Keratinocyte (primary cell): Measurements from ENCODE around the gene ACP6.

Experiments
- CTCF ChIP-seq, 3 experiments: IDR thresholded peaks in 1 of 3; conservative IDR thresholded peaks in 1 of 3; optimal IDR thresholded peaks in 1 of 3; 2 replicates in 2 of 3; 3 replicates in 1 of 3; pipeline versions ENCODE3 to v1.5.1; 2011; ENCODE audit warnings: low read length in 3 of 3, mild to moderate bottlenecking in 3 of 3, moderate library complexity in 2 of 3, control low read depth in 1 of 3, inconsistent platforms in 1 of 3; ENCODE audit not compliant: insufficient read depth in 2 of 3; ENCODE audit errors: extremely low read depth in 1 of 3
- EZH2 ChIP-seq: IDR thresholded peaks from one replicate; pipeline ENCODE4 v1.6.1; 2012; ENCODE audit warnings: inconsistent platforms, mild to moderate bottlenecking, low read length, moderate library complexity

GRCh38 chr1:147630447-147630846 lies 39.9 kb downstream of the ACP6 start:
- TF ChIP-seq CTCF (optimal IDR thresholded peaks at IDR 0.05 in 1 of 3, IDR thresholded peaks at IDR 0.05 in 1 of 3, conservative IDR thresholded peaks at IDR 0.05 in 1 of 3; ENCODE audit: extremely low read depth in 1 of 3, insufficient read depth in 2 of 3, low read length in 3 of 3), result no peak
- TF ChIP-seq EZH2, result no peak
